Suprapubic skin (tissue), 4 donors: Measurements from ENCODE around the gene CCSER1. TPM values are rescaled to one million over a fixed set of nuclear protein-coding genes. Genes with fewer than 3 reads are reported as not detected.

Source experiments
- DNase-seq, 2 donors: peaks; one replicate each; pipeline ENCODE4 v3.0.0-alpha.2; 2019; ENCODE audit warnings: low spot score in 2 of 2
- H3K27ac ChIP-seq: fragments of 200-600 bp; sonication (generic); one replicate; pipeline ENCODE4 v1.5.1; 2019
- H3K27me3 ChIP-seq: fragments of 200-600 bp; sonication (generic); one replicate; pipeline ENCODE4 v1.5.1; 2019
- H3K36me3 ChIP-seq: fragments of 200-600 bp; sonication (generic); one replicate; pipeline ENCODE4 v1.5.1; 2019
- H3K4me1 ChIP-seq: fragments of 200-600 bp; sonication (generic); one replicate; pipeline ENCODE4 v1.5.1; 2019
- H3K4me3 ChIP-seq: fragments of 200-600 bp; sonication (generic); one replicate; pipeline ENCODE4 v1.5.1; 2019; ENCODE audit warnings: mild to moderate bottlenecking
- H3K9me3 ChIP-seq: fragments of 200-600 bp; sonication (generic); one replicate; pipeline ENCODE4 v1.5.1; 2019
- CTCF ChIP-seq, 2 donors: fragments of 200-600 bp in 1 of 2; fragments of 450-650 bp in 1 of 2; sonication (generic) in 1 of 2; IDR thresholded peaks; one replicate each; pipeline ENCODE4 v1.5.1; 2016 to 2019; ENCODE audit warnings: antibody characterized with exemption in 2 of 2, mild to moderate bottlenecking in 1 of 2, moderate library complexity in 1 of 2
- EP300 ChIP-seq: sonication (generic); formaldehyde crosslinking; IDR thresholded peaks from one replicate; pipeline ENCODE4 v1.6.1; 2017; ENCODE audit warnings: antibody characterized with exemption
- POLR2A ChIP-seq, 2 donors: fragments of 450-650 bp; IDR thresholded peaks; one replicate each; pipeline ENCODE4 v1.6.1; 2017; ENCODE audit warnings: antibody characterized with exemption in 2 of 2, mild to moderate bottlenecking in 2 of 2, moderate library complexity in 2 of 2
- POLR2AphosphoS5 ChIP-seq, 3 donors: sonication (generic); formaldehyde crosslinking; IDR thresholded peaks; one replicate each; pipeline ENCODE4 v1.6.1; 2017; ENCODE audit warnings: antibody characterized with exemption in 3 of 3
- WGBS: methylation state at CpG from one replicate; pipeline ENCODE4 v1.1.5; 2018; 5-methylcytosine and 5-hydroxymethylcytosine counted together
- total RNA-seq, 4 donors: library from RNA; depleted of rRNA; stranded (reverse); fragments of >200 nt; gene quantifications; one replicate each; pipeline ENCODE4 v1.1.0, GENCODE V29; 2016

CCSER1 gene
- total RNA-seq, 4 donors from 2014 or later = 6.7 to 39.5 (median 11.8) TPM

- WGBS = 72% methylated on average over 3 of the region's 3 CpGs
- H3K4me1 ChIP-seq = no peaks in the 10 kb centered on the region
Observed at GRCh38 chr4:91228659-91229058, 1101.5 kb downstream of the CCSER1 start.

GRCh38 chr4:91233164-91233563, 1106.0 kb downstream of the CCSER1 start:
- Histone ChIP-seq H3K4me3 (no peak overlapping the region), H3K4me1 (no peaks in the 10 kb centered on the region), H3K36me3 (no peaks in the 10 kb centered on the region), H3K27me3 (no peaks in the 10 kb centered on the region), H3K27ac (no peak overlapping the region), H3K9me3 (no peaks in the 10 kb centered on the region)
- WGBS = 72% methylated on average over 2 of the region's 2 CpGs
- DNase-seq = no peak
- TF ChIP-seq EP300 (no peak), POLR2AphosphoS5 (IDR thresholded peaks at IDR 0.05) (no peak), CTCF (IDR thresholded peaks at IDR 0.05) (no peak), POLR2A (IDR thresholded peaks at IDR 0.05) (no peak)

More at GRCh38 chr4:91228659-91229058, 1101.5 kb downstream of the CCSER1 start:
- Histone ChIP-seq H3K27me3 (no peaks in the 10 kb centered on the region), H3K4me3 (no peak overlapping the region), H3K9me3 (no peaks in the 10 kb centered on the region), H3K27ac (no peak overlapping the region), H3K36me3 (no peaks in the 10 kb centered on the region)
- DNase-seq = no peak
- TF ChIP-seq POLR2AphosphoS5 (IDR thresholded peaks at IDR 0.05) = no peak
- TF ChIP-seq CTCF (IDR thresholded peaks at IDR 0.05) = no peak
- TF ChIP-seq POLR2A (IDR thresholded peaks at IDR 0.05) = no peak
- no peak for TF ChIP-seq EP300

- DNase-seq = no peak
- no peaks in the 10 kb centered on the region for H3K27me3 ChIP-seq
- H3K27ac ChIP-seq = no peak overlapping the region
- H3K4me3 ChIP-seq = no peak overlapping the region
- H3K9me3 ChIP-seq = no peaks in the 10 kb centered on the region
- TF ChIP-seq POLR2AphosphoS5 (IDR thresholded peaks at IDR 0.05) = no peak
- TF ChIP-seq CTCF (IDR thresholded peaks at IDR 0.05) = no peak
- no peak for TF ChIP-seq POLR2A (IDR thresholded peaks at IDR 0.05)
- no peak for TF ChIP-seq EP300
- H3K4me1 ChIP-seq = no peaks in the 10 kb centered on the region
- no peaks in the 10 kb centered on the region for H3K36me3 ChIP-seq
- WGBS = no CpG with 5 or more reads among the region's 2 CpGs
Observed at GRCh38 chr4:91243132-91243531, 1115.9 kb downstream of the CCSER1 start.

- DNase-seq = no peak
- Histone ChIP-seq H3K27ac (no peak overlapping the region), H3K27me3 (no peaks in the 10 kb centered on the region), H3K9me3 (no peaks in the 10 kb centered on the region), H3K4me3 (no peak overlapping the region), H3K4me1 (no peaks in the 10 kb centered on the region), H3K36me3 (no peaks in the 10 kb centered on the region)
- WGBS = 82% methylated on average over 5 of the region's 5 CpGs
- TF ChIP-seq POLR2AphosphoS5 (IDR thresholded peaks at IDR 0.05) = no peak
- no peak for TF ChIP-seq POLR2A (IDR thresholded peaks at IDR 0.05)
- TF ChIP-seq CTCF (IDR thresholded peaks at IDR 0.05) = no peak
- no peak for TF ChIP-seq EP300
Observed at GRCh38 chr4:91256043-91256442, 1128.8 kb downstream of the CCSER1 start.

- DNase-seq = no peak
- no peaks in the 10 kb centered on the region for H3K36me3 ChIP-seq
- WGBS = 79% methylated on average over 1 of the region's 1 CpG
- H3K27ac ChIP-seq = no peak overlapping the region
- H3K4me1 ChIP-seq = no peaks in the 10 kb centered on the region
- no peaks in the 10 kb centered on the region for H3K27me3 ChIP-seq
- no peaks in the 10 kb centered on the region for H3K9me3 ChIP-seq
- H3K4me3 ChIP-seq = no peak overlapping the region
- no peak for TF ChIP-seq CTCF (IDR thresholded peaks at IDR 0.05)
- no peak for TF ChIP-seq POLR2A (IDR thresholded peaks at IDR 0.05)
Observed at GRCh38 chr4:91256751-91257150, 1129.6 kb downstream of the CCSER1 start.
